HFF-Myc (cell line): ENCODE data around the gene NCKAP5.

Source experiments
- DNase-seq: peaks from one replicate; pipeline ENCODE4 v3.0.0-alpha.2; 2011; ENCODE audit warnings: low read depth; ENCODE audit errors: extremely low read depth
- H3K4me3 ChIP-seq: replicated peaks from 2 replicates; pipeline ENCODE4 v1.5.1; 2011; ENCODE audit warnings: low read depth, mild to moderate bottlenecking, control low read depth, low read length
- CTCF ChIP-seq: IDR thresholded peaks from 2 replicates; pipeline ENCODE4 v1.5.1; 2012; ENCODE audit warnings: mild to moderate bottlenecking, low read depth, low read length, control low read depth; ENCODE audit errors: missing control alignments

Gene NCKAP5

DNA sequence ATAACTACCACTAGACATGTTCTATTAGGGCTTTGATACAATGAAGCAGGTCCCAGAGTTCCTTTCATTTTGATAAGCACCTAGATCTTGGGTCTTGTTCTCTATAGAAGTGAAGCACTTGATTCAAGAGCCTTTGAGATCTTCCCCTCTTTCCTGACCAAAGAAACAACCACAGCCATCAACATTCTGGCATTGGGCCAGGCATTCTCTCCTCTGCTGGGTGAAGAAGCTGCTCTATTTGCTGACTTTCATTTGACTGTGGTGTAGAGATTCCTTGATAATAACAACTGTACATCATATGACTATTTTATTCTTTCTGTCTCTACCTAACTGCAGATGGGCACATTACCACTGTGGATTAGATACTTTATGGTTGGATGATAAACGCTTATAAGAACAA lies 801.7 kb downstream of the NCKAP5 start:
- DNase-seq: no peak
- TF ChIP-seq CTCF: no peak
- H3K4me3 ChIP-seq: no peak overlapping the region

DNA sequence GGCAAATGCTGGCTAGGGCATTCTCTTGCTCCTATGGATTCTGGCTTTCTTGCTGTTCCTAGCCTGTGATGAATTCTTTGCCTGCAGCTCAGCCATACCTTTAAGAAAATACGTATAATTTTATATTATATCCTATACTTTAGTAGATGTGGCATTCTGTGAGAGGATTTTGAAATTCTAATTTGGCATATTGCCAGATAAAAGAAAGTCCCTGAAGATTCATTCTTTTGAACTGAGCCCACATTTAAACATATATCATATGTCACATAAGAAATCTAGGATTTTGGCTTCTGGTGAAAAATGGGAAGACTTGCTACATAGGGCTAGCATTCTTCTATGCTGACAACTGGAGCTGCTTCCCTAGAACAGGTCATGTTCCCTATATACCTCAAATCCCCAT lies 806.8 kb downstream of the NCKAP5 start:
- DNase-seq: no peak
- TF ChIP-seq CTCF: no peak
- no peak overlapping the region for H3K4me3 ChIP-seq

- no peak for TF ChIP-seq CTCF
- H3K4me3 ChIP-seq: no peak overlapping the region
- DNase-seq: no peak
These were observed 807.3 kb downstream of the NCKAP5 start for GRCh38 chr2:132760971-132761370.

- no peak overlapping the region for H3K4me3 ChIP-seq
- TF ChIP-seq CTCF: no peak
- DNase-seq: no peak
These were observed 807.9 kb downstream of the NCKAP5 start for GRCh38 chr2:132760405-132760804.

DNA sequence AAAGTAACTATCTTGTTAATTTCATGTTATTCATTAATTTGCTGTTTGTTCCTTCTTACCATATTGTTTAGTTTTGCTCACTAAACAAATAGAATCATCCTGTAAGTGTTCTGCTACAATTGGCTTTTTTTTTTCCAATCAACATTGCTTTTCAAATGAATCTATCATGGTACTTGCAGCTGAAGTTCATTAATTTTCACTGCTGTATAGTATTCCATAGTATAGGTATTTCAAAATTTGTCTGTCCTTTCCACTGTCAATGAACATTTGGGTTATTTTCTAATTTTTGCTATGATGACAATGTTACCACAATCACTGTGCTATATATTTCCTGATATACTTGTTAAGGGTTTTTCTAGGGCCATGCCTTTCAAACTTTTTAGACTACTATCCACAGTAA lies 809.3 kb downstream of the NCKAP5 start:
- TF ChIP-seq CTCF: no peak
- no peak overlapping the region for H3K4me3 ChIP-seq
- DNase-seq: no peak

DNA sequence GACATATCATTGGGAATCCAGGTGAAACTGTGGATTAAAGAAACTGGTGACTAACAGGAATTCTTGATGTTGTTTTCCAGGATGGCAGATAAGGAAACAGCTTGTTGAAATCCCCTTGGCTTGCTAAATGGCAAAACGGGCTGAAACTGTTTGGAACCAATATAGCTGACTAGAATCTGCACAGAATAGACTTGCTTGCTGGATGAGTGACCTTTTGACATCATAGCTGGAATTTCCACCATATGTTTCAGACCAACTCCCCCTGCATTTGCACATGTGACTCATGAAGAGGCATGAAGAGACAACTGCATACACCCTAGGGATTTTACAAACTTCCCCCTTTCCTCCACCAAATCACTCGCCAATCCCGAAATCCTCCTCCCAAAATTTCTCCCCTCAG lies 810.6 kb downstream of the NCKAP5 start:
- no peak for DNase-seq
- no peak for TF ChIP-seq CTCF
- no peak overlapping the region for H3K4me3 ChIP-seq

DNA sequence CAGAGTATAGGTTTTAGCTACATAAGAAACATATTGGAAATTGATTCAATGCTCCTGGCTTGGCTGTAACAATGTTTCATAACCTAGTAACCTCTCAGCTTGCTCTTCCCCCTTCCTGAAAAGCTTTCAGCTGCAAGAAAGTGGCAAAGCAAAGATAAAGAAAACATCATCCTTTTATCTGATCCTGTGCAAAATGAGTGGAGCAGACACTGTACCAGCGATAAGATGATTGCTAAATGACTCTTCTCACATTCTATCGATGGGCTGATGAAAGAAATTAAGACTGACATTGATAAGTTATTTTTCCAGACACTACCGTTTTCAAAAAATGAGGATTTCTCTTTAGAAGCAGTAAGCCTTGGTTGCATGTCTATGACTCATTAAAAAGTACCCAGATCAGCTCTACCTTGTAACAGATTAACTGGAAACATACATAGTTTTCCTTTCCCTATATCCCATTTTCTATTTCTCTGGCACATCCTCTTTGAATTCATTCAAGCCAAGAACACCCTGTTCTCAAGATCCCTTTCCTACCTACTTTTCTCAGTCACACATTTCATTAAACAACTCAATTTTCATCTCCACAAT lies 811.2 kb downstream of the NCKAP5 start:
- DNase-seq: no peak
- TF ChIP-seq CTCF: no peak
- H3K4me3 ChIP-seq: no peak overlapping the region
